ENCODE data around the gene PPP1R12C. TPM values are rescaled to one million over a fixed set of nuclear protein-coding genes. Genes with fewer than 3 reads are reported as not detected.
A peak's percentile ranks its signal among the peaks of the same experiment; 100 is the strongest.

PPP1R12C gene
- total RNA-seq, 4 donors from 2014 or later = 43.5 to 288 (median 116) TPM

DNA sequence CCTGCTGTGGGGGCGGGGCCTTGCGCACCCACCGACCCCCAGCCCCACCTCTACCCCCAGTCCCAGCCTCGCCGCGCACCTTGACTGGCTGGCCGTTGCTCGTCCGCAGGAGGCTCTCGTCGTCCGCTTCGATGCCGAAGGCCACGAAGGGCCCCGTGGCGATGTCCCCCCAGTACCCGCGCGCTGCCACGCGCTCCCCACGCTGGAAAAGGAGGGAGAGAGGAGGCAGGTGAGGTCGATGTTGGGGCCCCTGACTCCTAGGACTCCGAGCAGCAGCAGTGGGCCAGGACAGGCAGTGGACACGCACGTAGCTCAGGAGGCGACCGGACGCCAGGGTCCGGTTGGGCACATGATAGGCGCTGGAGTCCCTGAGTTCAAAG is 43.5 kb upstream of the PPP1R12C start:
- no peak for TF ChIP-seq POLR2A (IDR thresholded peaks at IDR 0.05)
- TF ChIP-seq, protein P1, sequence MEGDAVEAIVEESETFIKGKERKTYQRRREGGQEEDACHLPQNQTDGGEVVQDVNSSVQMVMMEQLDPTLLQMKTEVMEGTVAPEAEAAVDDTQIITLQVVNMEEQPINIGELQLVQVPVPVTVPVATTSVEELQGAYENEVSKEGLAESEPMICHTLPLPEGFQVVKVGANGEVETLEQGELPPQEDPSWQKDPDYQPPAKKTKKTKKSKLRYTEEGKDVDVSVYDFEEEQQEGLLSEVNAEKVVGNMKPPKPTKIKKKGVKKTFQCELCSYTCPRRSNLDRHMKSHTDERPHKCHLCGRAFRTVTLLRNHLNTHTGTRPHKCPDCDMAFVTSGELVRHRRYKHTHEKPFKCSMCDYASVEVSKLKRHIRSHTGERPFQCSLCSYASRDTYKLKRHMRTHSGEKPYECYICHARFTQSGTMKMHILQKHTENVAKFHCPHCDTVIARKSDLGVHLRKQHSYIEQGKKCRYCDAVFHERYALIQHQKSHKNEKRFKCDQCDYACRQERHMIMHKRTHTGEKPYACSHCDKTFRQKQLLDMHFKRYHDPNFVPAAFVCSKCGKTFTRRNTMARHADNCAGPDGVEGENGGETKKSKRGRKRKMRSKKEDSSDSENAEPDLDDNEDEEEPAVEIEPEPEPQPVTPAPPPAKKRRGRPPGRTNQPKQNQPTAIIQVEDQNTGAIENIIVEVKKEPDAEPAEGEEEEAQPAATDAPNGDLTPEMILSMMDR (IDR thresholded peaks at IDR 0.05) = no peak
- no peaks in the 10 kb centered on the region for H3K36me3 ChIP-seq
- intact Hi-C loops (cut with DNase I; ENCODE audit: low total_unique reads) = no loop called here
- no peaks in the 10 kb centered on the region for H3K9me3 ChIP-seq
- H3K4me1 ChIP-seq = no peaks in the 10 kb centered on the region
- peaks cover 20 to 34% of the 10 kb centered on the region in 2 donors for H3K27me3 ChIP-seq
- no peak overlapping the region for H3K27ac ChIP-seq
- DNase-seq = no peak
- H3K4me3 ChIP-seq = no peak overlapping the region

DNA sequence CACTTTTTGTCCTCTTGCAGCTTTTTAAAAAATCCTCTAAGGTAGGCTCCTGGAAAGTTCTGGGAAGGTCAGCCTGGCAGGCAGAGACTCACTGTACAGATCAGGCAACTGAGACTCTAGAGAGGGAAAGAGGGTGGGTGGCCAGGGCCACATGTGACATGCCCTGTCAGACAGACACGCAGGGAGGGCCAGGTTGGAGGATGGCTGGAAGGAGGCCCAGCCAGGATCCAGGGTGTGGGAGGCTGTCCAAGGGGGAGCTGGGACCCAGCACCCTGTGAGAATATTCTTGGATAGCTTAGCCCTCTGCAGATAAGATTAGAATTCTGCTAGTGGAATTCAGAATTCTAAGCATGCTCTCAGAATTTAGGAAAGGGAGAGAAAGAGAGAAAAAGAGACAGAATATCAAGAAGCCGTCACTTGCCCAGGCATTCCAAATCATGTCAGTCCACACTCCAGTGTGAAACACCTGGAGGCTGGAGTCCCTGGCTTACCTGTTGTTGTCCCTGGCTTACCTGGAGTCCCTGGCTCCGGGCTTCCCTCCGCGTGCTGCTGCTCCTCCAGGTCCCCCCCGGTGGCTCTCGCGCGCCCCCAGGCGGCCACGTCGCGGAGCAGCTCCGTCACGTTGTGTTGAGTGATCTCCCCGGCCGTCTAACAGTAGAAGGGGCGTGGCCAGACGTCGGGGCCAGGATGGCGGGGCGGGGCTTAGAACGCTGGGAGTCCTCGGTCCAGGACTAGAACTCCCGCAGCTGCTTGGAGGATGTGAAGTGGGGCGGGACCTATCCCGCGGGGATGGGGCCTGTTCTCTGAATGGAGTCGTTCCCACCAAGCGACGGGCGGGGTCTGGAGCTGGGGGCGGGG is 42.9 kb upstream of the PPP1R12C start:
- intact Hi-C loops (cut with DNase I; ENCODE audit: low total_unique reads) = no loop called here
- H3K27me3 ChIP-seq = peaks cover 20 to 37% of the 10 kb centered on the region in 2 donors
- H3K27ac ChIP-seq = no peak overlapping the region
- DNase-seq = peak; percentile 59 to 73
- no peaks in the 10 kb centered on the region for H3K4me1 ChIP-seq
- no peaks in the 10 kb centered on the region for H3K36me3 ChIP-seq
- no peaks in the 10 kb centered on the region for H3K9me3 ChIP-seq
- no peak overlapping the region for H3K4me3 ChIP-seq
- TF ChIP-seq POLR2A (IDR thresholded peaks at IDR 0.05) = no peak
- TF ChIP-seq, protein P1 (IDR thresholded peaks at IDR 0.05) = peak; percentile 38 to 70 (median 65)

DNA sequence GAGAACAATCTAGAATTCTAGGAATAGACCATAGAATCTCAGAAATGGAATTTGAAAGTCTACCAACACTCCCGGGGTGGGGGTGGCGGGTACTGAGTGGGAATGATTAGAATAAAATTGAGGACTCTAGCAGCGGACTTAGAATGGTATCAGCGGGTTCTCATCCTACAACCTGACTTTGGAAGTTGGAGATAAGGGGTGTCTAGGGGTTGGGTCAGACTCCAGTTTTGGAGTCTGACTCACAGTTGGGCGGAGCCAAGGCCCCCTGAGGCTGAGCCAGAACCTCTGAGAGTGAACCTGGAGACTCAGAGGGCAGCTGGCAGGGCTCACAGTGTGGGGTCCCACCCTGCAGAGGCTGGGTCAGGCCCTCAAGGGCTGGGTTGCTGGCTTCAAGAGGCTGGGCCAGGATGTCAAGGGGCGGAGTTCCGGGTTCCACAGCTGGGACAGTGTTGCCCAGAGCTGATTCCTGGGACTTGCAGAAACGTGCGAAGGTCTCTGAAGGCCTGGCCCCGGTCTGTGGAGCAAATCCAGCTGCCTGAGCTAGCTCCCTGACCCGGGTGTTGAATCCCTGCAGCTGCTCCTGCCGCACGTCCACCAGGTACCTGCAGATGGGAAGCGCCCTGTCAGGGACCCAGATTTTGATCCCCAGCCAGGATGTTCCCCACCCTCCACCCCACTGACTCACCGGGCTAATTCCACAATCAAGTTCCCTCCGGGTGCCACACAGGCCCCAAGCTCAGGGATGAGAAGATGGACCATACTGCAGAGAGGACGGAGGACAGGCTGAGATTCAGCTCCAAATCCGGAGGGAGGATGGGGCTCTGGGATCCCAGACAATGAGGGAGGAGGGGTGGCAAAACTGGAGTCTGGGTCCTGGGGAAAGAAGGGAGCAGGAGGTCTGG is 41.7 kb upstream of the PPP1R12C start:
- Histone ChIP-seq H3K27ac (no peak overlapping the region), H3K27me3 (peaks cover 20 to 42% of the 10 kb centered on the region in 2 donors), H3K4me1 (no peaks in the 10 kb centered on the region), H3K4me3 (no peak overlapping the region), H3K36me3 (no peaks in the 10 kb centered on the region), H3K9me3 (no peaks in the 10 kb centered on the region)
- TF ChIP-seq, protein P1 (IDR thresholded peaks at IDR 0.05) = no peak
- no peak for TF ChIP-seq POLR2A (IDR thresholded peaks at IDR 0.05)
- intact Hi-C loops (cut with DNase I; ENCODE audit: low total_unique reads) = no loop called here
- DNase-seq = no peak

DNA sequence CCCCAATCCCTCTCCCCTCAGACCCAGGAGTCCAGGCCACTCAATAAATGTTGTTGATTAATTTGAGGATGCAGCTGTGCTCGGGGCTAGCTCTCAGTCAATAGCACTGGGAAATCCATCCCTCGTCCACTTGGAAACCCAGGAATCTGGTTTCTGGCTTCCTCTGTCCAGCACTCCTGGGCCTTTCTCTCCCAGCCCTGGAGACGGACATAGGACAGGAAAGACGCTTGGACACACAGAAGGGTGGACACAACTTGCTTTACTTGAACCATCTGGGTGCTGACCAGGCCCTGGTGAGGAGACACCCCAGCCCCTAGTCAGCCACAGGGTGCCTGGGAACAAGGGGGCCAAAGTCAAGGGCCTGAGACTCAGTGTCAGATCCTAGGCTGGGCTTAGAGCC is 41.0 kb upstream of the PPP1R12C start:
- Histone ChIP-seq H3K4me3 (no peak overlapping the region), H3K36me3 (no peaks in the 10 kb centered on the region), H3K27ac (no peak overlapping the region), H3K9me3 (no peaks in the 10 kb centered on the region), H3K4me1 (no peaks in the 10 kb centered on the region), H3K27me3 (peaks cover 20 to 42% of the 10 kb centered on the region in 2 donors)
- intact Hi-C loops (cut with DNase I; ENCODE audit: low total_unique reads) = no loop called here
- no peak for DNase-seq
- TF ChIP-seq, protein P1 (IDR thresholded peaks at IDR 0.05) = no peak
- TF ChIP-seq POLR2A (IDR thresholded peaks at IDR 0.05) = no peak

Data from uterus (tissue), 4 donors.